Stimulated activated CD8-positive, alpha-beta memory T cell treated with anti-CD3 and anti-CD28 coated beads, Interleukin-4, amount 100 ng/mL, for 1 hour (primary cell): ENCODE measurements around the gene MYO1D.
"Not testable (repeated sequence)": the region's sequence is repeated elsewhere in the genome, so short reads cannot be mapped to it uniquely, and the experiment has no call there.

ENCODE experiments used
- DNase-seq, 2 donors: peaks; one replicate each; pipeline ENCODE4 v3.0.0-alpha.2; 2020; ENCODE audit warnings: low read depth in 2 of 2, low spot score in 1 of 2

MYO1D gene

DNA sequence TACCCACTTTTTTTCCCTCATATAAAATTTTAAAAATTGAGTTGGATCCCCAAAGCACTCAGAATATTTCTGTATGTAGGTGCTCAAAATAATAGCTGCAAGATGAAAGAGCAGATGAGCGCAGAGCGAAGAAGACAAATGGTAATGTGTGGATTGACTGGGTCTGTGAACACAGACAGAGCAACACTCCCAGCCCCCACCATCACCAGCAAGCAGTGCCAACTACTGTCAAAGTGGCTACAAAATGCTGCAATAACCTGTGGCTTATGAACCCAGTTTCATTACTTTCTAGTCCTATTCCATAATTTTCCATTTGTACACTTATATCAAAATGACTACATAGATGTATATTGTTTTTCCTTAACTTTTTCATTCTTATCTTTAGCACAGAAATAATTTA, 137.2 kb downstream of the MYO1D start:
- DNase-seq: no peak

DNA sequence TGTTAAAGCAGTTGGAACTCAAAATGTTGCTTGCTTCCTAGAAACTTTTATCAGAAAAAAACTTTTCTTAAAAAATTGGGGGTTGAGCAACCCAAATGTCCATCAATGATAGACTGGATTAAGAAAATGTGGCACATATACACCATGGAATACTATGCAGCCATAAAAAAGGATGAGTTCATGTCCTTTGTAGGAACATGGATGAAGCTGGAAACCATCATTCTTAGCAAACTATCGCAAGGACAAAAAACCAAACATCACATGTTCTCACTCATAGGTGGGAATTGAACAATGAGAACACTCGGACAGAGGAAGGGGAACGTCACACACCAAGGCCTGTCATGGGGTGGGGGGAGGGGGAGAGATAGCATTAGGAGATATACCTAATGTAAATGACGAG, 137.8 kb downstream of the MYO1D start:
- not testable (repeated sequence) for DNase-seq

DNA sequence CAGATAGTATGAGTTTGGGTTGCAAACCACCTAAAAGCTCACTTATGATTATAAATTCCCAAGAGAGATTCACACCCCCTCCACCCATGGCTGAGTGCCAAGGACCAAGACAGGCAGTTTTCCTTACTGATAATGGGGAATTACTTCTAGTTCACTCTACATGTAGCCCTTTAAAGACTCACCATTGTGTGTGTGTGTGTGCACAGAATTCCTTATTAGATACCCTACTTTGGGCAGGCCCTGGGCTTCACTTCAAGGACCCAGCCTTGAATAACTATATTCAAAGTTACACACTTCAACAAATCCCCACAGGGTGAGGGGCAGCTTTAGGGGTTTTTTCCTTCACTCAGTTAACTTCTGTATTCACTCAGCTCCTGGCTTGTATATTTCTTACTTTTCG, 143.5 kb downstream of the MYO1D start:
- no peak for DNase-seq

DNA sequence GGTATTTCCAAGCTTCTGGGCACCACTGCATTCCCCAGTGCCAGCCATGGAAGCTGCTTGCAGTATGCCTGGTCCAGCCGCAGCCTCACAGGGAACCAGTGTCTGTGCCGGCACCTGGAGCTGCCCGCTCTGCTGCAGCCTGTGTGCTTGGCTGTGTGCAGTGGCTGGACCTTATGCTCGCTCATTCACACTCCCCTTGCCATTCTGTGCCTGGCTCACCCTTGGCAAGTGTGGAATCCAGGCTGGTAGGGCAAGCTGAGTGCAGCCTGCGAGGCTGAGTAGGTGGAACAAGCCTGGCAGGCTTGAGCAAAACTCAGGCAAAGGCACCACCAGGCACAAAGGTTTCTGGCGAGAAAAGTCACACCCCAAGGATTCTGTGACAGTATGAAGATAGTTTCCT, 144.0 kb downstream of the MYO1D start:
- no peak for DNase-seq

DNA sequence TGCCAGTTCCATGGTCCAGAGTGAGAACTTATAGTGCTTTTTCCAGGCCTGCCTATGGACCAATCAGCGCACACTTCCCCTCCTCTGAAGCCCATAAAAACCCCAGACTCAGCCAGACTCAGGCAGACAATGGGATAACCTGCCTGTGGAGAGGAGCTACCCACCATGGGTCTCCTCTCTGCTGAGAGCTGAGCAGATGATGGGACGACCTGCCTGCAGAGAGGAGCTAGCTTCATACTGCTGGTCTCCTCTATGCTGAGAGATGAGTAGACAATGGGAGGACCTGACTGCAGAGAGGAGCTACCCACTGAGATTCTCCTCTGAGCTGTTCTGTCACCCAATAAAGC, 144.7 kb downstream of the MYO1D start:
- DNase-seq: no peak

DNA sequence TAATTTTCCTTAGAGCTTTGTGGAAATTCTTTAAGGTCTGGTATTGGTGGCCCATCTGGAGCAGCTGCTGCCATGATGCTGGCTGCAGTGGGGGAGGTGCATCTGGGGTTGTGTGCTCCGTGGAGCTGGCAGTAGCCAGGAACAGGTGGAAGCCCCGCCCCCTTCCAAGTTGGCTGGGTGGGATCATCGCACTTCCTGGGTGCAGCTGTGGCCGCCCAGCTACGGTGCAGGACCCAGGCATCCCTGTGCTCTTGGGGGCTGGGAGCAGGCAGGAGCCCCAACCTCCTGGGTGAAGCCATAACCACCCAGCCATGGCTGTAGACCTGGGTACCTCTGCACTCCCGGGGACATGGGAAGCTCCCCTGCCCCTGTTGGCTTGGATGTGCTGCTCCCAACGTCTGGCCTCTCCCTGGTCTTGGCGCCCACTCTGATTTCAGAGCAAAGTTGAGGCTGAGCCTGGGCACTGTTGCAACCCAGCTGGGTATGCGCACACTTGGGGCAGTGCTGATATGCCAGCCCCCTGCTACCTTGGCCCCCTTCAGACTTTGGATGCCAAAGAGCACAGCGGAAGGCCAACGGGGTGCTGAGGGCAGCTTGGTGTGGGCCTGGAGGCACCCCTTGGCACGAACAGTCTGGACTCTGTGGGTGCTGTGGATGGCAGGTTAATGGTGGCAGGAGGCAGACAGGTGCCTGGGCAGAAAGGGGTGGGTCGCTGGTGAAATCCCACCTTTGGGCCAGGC, 145.2 kb downstream of the MYO1D start:
- no peak for DNase-seq

DNA sequence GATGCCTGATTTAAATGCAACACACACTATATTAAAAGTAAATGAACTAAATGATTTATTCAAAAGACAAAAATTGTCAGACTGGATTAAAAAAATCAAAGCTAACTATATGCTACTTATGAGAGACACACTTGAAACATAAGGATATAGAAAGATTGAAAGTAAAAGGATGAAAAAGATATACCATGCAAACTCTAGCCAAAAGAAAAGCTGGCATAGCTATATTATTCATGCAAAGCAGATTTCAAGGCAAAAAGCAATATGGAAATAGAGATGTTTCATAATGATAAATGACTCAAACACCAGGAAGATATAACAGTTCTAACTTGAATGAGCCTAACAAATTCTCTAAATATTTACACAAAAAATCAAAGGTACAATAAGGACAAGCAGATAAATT, 149.2 kb downstream of the MYO1D start:
- no peak for DNase-seq

DNA sequence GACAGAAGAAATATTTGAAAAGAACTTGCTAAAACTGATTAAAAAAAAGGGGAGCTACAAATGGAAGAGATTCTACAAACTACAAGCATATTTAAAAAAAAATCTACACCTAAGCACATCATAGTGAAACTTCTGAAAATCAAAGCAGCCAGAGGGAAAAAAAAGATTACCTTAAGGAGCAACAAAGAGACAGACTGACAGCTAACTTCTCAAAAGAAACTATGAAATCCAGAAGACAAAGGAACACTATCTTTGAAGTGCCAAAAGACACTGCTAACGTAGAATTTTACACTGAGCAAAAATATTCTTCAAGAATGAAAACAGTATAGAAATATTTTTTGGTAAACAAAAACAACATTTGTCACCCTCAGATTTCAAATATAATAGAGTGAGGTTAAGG, 151.2 kb downstream of the MYO1D start:
- no peak for DNase-seq

DNA sequence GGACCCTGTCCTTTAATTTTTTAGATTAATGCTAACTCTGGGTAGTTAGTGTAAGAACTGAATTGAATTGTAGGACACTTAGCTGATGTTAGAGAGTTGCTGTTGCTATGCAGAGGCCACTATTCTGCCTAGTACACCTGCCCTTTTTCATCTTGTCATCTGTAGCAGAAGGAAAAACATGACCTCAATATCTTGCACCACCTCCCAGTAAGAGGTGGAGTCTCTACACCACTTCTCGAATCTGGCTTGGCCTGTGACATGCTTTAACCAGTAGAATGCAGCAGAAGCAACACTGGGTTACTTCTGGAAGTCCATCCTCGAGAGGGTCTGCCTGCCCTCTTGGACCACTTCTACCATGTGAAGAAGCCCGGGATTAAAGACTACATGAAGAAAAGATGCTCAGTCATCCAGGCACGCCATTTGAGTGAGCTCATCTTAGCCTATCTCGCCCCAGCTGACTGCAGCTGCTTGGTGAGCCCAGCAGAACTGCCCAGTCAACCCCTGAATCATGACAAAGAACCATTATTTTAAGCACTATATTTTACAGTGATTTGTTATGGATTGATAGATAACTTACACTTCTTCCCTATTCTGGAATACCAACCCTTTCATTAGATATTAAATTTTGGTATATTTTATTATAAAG, 153.5 kb downstream of the MYO1D start:
- no peak for DNase-seq

DNA sequence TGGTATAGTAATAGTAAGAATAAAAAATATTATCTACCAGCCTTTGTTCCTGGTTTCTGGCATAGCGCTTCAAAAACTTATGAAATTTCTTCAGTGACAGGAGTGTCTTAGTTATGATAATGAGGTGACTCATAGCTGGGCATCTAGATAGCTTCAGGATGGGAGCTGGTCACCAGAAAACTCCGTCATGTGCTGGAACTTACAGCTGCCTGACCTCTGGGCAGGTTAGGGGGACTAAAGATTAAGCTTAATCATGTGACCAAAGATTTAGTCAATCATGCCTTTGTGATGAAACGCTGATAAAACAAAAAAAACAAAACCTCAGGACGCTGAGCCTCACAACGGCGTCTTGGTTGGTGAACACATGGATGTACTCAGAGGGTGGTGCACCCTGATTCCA, 154.2 kb downstream of the MYO1D start:
- DNase-seq: no peak

DNA sequence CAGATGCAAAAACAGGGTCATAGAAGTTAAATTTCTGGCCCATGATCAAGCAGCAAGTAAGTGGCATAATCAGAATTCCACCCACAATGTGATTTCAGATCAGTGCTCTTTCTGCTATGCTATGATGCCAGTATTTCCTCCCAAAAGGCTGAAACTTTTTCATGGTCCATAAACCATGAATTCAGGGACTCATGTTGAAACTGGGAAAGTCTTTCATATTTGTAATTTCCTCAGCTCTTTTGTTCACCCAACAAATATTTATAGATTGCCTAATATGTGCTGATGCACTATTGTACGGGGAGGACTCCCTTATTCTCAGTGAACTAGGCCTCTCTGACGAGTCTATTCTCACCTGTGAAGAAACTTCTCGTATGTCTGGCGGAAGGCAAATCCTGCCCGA, 156.3 kb downstream of the MYO1D start:
- DNase-seq: no peak

DNA sequence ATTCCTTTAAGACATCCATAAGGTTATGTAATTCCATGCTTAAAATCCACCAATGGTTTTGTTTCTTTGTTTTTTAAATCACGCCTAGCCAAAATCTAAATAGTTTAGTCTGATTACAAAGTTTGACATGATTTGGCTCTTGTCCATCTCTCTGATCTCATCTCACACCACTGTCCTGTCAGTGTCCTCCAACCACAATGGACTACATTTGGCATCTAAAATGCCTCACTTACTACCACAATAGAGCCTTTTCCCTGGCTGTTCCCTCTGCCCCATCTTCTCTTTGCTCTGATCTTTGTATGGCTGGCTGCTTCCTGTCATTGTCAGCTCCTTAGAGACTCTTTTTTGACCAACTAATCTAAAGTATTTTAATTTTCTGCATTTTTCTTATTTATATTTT, 157.2 kb downstream of the MYO1D start:
- DNase-seq: no peak

DNA sequence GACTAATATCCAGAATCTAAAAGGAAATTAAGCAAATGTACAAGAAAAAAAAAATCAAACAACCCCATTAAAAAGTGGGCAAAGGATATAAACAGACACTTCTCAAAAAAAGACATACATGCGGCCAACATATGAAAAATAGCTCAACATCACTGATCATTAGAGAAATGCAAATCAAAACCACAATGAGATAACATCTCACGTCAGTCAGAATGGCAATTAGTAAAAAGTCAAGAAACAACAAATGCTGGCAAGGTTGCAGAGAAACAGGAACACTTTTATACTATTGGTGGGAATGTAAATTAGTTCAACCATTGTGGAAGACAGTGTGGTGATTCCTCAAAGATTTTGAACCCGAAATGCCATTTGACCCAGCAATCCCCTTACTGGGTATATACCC, 162.0 kb downstream of the MYO1D start:
- DNase-seq: not testable (repeated sequence)

DNA sequence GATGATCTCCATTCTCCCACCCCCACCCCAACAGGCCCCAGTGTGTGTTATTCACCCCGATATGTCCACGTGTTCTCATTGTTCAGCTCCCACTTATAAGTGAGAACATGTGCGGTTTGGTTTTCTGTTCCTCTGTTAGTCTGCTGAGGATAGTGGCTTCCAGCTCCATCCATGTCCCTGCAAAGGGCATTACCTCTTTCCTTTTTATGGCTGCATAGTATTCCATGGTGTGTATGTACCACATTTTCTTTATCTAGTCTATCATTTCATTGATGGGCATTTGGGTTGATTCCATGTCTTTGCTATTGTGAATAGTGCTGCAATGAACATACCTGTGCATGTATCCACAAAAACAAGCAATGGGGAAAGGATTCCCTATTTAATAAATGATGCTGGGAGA, 162.7 kb downstream of the MYO1D start:
- DNase-seq: not testable (repeated sequence)

DNA sequence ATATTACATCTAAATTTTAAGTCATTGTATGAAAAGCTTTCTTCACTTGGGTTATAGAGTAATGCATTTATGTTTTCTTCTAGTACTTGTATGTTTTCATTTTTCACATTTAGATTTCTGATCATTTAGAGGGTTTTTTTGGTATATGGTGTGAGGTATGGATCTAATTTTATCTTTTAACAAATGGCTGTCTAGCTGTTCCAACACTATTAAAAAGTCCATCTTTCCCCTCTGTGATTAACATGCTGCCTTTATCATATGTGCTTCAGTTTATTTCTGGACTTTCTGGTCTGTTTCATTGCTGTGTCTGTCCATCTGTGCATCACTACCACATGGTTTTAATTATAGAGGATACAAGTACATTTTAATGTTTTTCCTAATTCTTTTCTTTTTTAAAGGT, 163.8 kb downstream of the MYO1D start:
- no peak for DNase-seq

DNA sequence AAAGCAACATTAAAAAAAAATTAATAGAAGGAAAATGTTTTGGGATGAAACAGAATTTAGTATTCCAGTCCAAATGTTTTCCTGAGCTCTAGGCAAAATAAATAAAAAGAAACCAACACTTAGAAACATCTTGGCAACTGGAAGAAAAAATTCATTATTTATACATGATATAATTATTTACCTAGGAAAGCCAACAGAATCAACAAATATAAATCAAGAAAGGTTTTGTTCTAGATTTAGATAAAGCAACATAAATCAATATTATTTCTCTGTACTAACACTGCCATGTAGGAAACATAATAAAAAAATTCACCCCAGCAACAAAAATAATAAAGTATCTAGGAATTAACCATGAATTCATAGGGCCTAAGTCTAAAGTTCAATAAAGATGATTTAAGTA, 167.4 kb downstream of the MYO1D start:
- no peak for DNase-seq

DNA sequence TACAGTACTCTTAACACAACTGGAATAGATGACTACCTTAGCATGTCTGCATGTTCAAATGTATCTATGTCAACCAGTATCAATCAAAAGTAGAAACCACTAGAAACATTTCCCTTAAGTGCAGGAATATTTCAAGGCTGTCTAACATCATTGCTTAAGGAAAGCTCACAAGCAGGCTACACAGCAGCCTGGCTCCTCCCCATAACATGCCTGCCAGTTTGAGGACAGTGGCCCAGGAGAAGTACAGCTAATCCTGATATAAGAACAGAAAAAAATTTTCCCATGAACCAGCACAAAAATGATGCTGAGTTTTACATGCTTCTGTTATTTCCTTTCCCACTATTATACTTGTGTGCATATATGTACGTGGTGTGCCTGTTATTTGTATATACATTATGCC, 175.1 kb downstream of the MYO1D start:
- no peak for DNase-seq

DNA sequence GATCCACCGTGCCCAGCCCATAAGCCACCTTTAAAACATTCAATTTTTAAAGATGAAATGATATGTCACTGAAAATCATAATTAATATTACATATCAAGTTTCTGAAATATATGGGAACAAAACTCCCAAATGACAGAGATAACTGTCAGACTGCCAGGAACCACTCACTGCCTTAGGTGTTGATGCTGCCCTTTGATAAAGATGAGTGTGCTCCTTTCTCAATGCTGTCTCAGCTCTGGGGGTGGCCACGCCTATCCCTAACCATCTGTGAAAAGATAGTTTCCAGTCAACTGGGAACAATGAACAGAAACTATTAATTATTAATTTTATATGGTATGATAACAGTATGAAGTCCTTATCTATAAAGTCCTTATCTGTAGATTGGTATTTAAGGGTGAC, 177.7 kb downstream of the MYO1D start:
- DNase-seq: no peak

DNA sequence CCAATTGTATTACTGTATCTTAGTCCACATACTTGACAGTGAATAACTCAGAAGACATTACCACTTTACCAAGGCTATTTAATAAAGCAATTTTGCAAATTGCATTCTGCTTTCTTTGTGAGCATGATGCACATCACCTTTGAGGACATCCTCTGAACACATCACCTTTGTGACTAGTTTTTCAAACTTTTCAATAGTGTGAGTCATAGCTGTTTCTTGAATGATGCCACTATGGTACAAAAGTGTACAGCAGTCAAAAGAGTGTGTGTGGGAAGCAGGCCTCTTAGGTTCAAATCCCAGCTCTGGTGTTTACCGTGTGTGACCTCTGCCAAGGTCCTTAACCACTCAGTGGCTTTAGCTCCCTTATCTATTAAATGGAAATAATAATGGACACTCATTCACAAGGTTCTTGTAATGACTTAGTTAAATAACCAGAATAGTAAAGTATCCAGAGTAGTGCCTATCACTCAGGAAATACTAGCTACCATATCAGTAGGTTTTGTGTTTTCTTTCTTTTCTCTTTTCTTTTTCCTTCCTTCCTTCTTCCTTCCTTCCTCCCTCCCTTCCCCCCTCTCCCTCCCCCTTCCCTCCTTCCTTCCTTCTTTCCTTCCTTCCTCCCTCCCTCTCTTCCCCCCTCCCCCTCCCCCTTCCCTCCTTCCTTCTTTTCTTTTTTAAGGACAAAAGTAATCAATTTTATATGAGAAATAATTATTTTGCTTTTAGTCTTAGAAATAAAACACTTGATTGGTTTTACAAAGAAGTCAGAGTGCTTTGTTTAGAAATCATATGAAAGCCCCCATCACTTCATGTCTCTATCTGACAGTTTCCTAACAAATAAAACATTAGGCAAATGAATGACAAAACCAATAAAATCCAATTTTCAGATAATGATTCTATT, 178.9 kb downstream of the MYO1D start:
- DNase-seq: no peak

DNA sequence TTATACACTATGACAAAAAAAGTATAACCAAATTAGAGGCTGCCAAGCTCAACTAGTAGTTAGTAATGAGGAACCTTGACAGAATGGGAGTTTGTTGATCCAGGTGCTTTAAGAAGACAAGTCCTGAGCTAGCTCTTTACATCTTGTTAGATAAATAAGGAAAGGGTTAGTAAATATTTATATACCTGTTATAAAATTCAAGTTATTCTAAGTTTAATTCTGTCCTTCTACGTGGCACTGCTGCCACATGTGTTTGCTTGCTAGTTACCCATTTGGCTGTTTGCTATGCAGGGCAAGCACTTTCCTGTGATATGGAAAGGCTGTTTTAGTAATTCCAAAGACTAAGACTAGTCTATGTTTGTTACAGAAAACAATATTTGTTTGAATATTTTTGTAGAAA, 180.5 kb downstream of the MYO1D start:
- DNase-seq: no peak

DNA sequence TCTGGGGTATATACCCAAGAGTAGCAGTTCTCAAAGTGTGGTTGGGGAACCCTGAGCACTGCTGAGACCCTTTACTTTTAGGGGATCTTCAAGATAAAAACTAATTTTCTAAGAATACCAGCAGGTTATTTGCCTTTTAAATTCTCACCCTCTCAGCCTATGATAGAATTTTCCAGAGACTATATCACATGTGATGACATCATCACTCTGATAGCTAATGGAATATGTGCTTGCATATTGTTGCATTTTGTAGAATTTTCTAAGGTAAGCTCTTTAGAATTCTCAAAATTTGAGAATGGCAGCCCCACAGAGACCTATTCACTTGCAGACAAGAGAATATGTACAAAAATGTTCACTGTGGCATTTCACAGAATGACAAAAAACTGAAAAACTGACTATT, 181.1 kb downstream of the MYO1D start:
- DNase-seq: no peak

DNA sequence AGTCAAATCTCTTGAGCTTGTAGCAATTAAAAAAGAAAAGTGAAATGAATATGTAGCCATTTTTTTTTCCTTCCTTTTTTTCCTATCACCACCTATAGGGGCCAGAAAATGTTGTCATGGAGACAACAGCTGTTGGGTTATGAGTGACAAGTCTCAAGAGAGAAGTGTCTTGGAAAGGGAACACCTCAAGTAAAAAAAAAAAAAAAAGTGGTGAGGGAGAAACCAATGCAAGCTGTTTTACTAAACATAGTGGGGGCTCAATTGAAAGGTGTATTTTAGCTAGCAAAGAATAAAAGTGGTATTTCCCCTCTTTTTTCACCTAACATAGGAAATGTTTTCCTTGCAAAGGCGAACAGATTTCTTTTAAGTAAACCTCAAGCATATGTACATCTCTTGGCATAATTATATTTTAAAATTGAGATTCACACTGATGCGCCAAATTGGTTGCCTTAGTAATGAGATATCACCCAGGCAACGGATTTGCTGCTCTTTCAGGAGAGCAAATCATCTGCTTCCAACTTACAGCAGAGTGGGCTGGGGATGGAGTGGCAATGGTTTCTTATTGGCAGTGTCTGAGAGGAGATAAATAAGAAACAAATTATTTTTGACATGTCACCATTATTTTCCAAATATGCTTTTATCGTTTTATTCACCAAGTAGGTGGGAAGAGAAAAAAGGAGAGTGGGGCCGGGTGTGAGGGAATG, 183.6 kb downstream of the MYO1D start:
- no peak for DNase-seq
